ENCODE results near the gene FUT2. TPM values are rescaled to one million over a fixed set of nuclear protein-coding genes. Genes with fewer than 3 reads are reported as not detected.
A peak's percentile ranks its signal among the peaks of the same experiment; 100 is the strongest.

Gene FUT2
- total and polyA plus RNA-seq, 2 of the 13 experiments (the other 11 are each of a cell fraction or from before 2014, with no cell fraction given): 0.07 TPM; not detected in 1

- ChIA-PET CTCF (ENCODE audit: low intra/inter-chr PET ratio, low total read pairs) (no interaction called here), POLR2A (no interaction called here)
- FAIRE-seq: no peak
- TF ChIP-seq ZNF703 (CRISPR knock-in tag; IDR thresholded peaks at IDR 0.05; ENCODE audit: borderline replicate concordance) (no peak), CREB1 (IDR thresholded peaks at IDR 0.05) (peak; percentile 74), CREB1 (CRISPR knock-in tag; IDR thresholded peaks at IDR 0.05) (no peak)
- BruUV-seq (replicated peaks): no TSS peak
- Histone ChIP-seq H3K79me2 (ENCODE audit: insufficient read depth, low read length) (no peaks in the 10 kb centered on the region), H2AFZ (ENCODE audit: low read length) (no peak overlapping the region), H3K36me3 (replicated peaks in 1 of 2; ENCODE audit: control insufficient read depth in 1 of 2, insufficient read depth in 2 of 2, low read length in 2 of 2) (no peaks in the 10 kb centered on the region), H3K27ac (ENCODE audit: extremely low read length, insufficient read depth, low read length) (no peak overlapping the region), H3K4me3 (replicated peaks in 1 of 3; ENCODE audit: insufficient read depth in 1 of 3, low read depth in 2 of 3, low read length in 3 of 3) (no peak overlapping the region), H3K27me3 (ENCODE audit: control insufficient read depth in 1 of 2, insufficient read depth in 2 of 2, low read length in 2 of 2) (peaks cover 4 to 23% of the 10 kb centered on the region in 2 experiments; a peak in 4 of 5 replicates), H3K9me3 (ENCODE audit: low read length) (no peaks in the 10 kb centered on the region), H3K4me2 (ENCODE audit: low read depth, low read length) (no peak overlapping the region), H4K20me1 (ENCODE audit: insufficient read depth, low read length) (no peaks in the 10 kb centered on the region), H3K9ac (ENCODE audit: insufficient read depth, low read depth, low read length) (no peak overlapping the region), H3K4me1 (ENCODE audit: insufficient read depth, low read length) (peaks cover 13% of the 10 kb centered on the region)
- no peak; the same call in 2 of the 3 replicates for ATAC-seq
- WGBS (ENCODE audit: low lambda C conversion rate): 90% methylated on average over 16 of the region's 26 CpGs
- intact Hi-C loops (cut with micrococcal nuclease; ENCODE audit: unreplicated experiment): no loop called here
- no peak for DNase-seq (ENCODE audit: low spot score)
- in situ Hi-C loops (cut with HindIII; ENCODE audit: extremely low pct_ligation_motif_present, low pct_unique_long_range_greater_than_20kb): loop anchor here (10.0 kb wide), 2 partner anchors 115 to 165 kb away; partner anchors contain the start of gene HSD17B14
Observed at GRCh38 chr19:48669903-48670668, 25.7 kb upstream of the FUT2 start.

GRCh38 chr19:48670699-48671445 lies 24.9 kb upstream of the FUT2 start:
- Histone ChIP-seq H3K9me3 (ENCODE audit: low read length) (no peaks in the 10 kb centered on the region), H3K36me3 (replicated peaks in 1 of 2; ENCODE audit: control insufficient read depth in 1 of 2, insufficient read depth in 2 of 2, low read length in 2 of 2) (no peaks in the 10 kb centered on the region), H3K4me2 (ENCODE audit: low read depth, low read length) (peak overlapping the region; percentile 57; the same call in 1 of the 2 replicates), H3K79me2 (ENCODE audit: insufficient read depth, low read length) (no peaks in the 10 kb centered on the region), H3K9ac (ENCODE audit: insufficient read depth, low read depth, low read length) (no peak overlapping the region), H3K4me3 (replicated peaks in 1 of 3; ENCODE audit: insufficient read depth in 1 of 3, low read depth in 2 of 3, low read length in 3 of 3) (peak overlapping the region in 1 of 3 experiments; percentile 44; a peak in 1 of 6 replicates), H4K20me1 (ENCODE audit: insufficient read depth, low read length) (no peaks in the 10 kb centered on the region), H3K27me3 (ENCODE audit: control insufficient read depth in 1 of 2, insufficient read depth in 2 of 2, low read length in 2 of 2) (peaks cover 4 to 24% of the 10 kb centered on the region in 2 experiments; a peak in 4 of 5 replicates), H2AFZ (ENCODE audit: low read length) (no peak overlapping the region), H3K4me1 (ENCODE audit: insufficient read depth, low read length) (peaks cover 15% of the 10 kb centered on the region), H3K27ac (ENCODE audit: extremely low read length, insufficient read depth, low read length) (no peak overlapping the region)
- WGBS (ENCODE audit: low lambda C conversion rate): 18% methylated on average over 13 of the region's 21 CpGs
- ChIA-PET POLR2A (no interaction called here), CTCF (ENCODE audit: low intra/inter-chr PET ratio, low total read pairs) (no interaction called here)
- peak; percentile 37 for ATAC-seq
- FAIRE-seq: no peak
- intact Hi-C loops (cut with micrococcal nuclease; ENCODE audit: unreplicated experiment): no loop called here
- in situ Hi-C loops (cut with HindIII; ENCODE audit: extremely low pct_ligation_motif_present, low pct_unique_long_range_greater_than_20kb): loop anchor here (10.0 kb wide), 2 partner anchors 114 to 164 kb away; partner anchors contain the start of gene HSD17B14
- BruUV-seq (replicated peaks): no TSS peak
- no peak for DNase-seq (ENCODE audit: low spot score)
- TF ChIP-seq THAP9 (CRISPR knock-in tag; IDR thresholded peaks at IDR 0.05; ENCODE audit: borderline replicate concordance): no peak
- no peak for TF ChIP-seq TCF12 (IDR thresholded peaks at IDR 0.05)
- TF ChIP-seq TCF12 (CRISPR knock-in tag; IDR thresholded peaks at IDR 0.05): no peak
- peak; percentile 67 for TF ChIP-seq NR2C2 (CRISPR knock-in tag; IDR thresholded peaks at IDR 0.05; ENCODE audit: borderline replicate concordance)
- no peak for TF ChIP-seq DNMT3B (CRISPR knock-in tag; conservative IDR thresholded peaks at IDR 0.05)
- peak; percentile 66; the same call in 1 of the 2 replicates for TF ChIP-seq ZNF782 (CRISPR knock-in tag; IDR thresholded peaks at IDR 0.05; ENCODE audit: borderline replicate concordance)
- TF ChIP-seq TOE1 (CRISPR knock-in tag; IDR thresholded peaks at IDR 0.05): no peak
- TF ChIP-seq GLMP (CRISPR knock-in tag; IDR thresholded peaks at IDR 0.05; ENCODE audit: borderline replicate concordance): no peak
